ENCODE results near the gene RGS2. TPM values are rescaled to one million over a fixed set of nuclear protein-coding genes. Genes with fewer than 3 reads are reported as not detected.
A peak's percentile ranks its signal among the peaks of the same experiment; 100 is the strongest.

The RGS2 gene
- total RNA-seq (2014; rRNA removed; shearing (Covaris generic)) = 7.1 TPM in 2 replicates

- Histone ChIP-seq H3K27me3 (no peaks in the 10 kb centered on the region), H3K27ac (peak within 1 kb of the TSS; percentile 70), H3K9me3 (replicated peaks) (no peaks in the 10 kb centered on the region), H3K36me3 (no peaks in the 10 kb centered on the region), H3K4me1 (no peaks in the 10 kb centered on the region), H3K4me3 (peak within 1 kb of the TSS; percentile 65)
- DNase-seq = peak; percentile 85 to 88
These were observed at the start of gene RGS2 for GRCh38 chr1:192808518-192809306. Gene RGS2, plus strand, starts transcription at chr1:192809039. Its CDS starts 33 bp downstream, at chr1:192809072.

- H3K27ac ChIP-seq = no peak overlapping the region
- H3K4me3 ChIP-seq = no peak overlapping the region
- H3K27me3 ChIP-seq = no peaks in the 10 kb centered on the region
- no peaks in the 10 kb centered on the region for H3K9me3 ChIP-seq (replicated peaks)
- no peaks in the 10 kb centered on the region for H3K4me1 ChIP-seq
- no peak for DNase-seq
- no peaks in the 10 kb centered on the region for H3K36me3 ChIP-seq
These were observed 49.7 kb upstream of the RGS2 start for GRCh38 chr1:192759104-192759503.

GRCh38 chr1:192762265-192762664 lies 46.6 kb upstream of the RGS2 start:
- no peak overlapping the region for H3K4me3 ChIP-seq
- no peak overlapping the region for H3K27ac ChIP-seq
- H3K9me3 ChIP-seq (replicated peaks) = no peaks in the 10 kb centered on the region
- H3K4me1 ChIP-seq = no peaks in the 10 kb centered on the region
- no peak for DNase-seq
- no peaks in the 10 kb centered on the region for H3K27me3 ChIP-seq
- H3K36me3 ChIP-seq = no peaks in the 10 kb centered on the region

- no peaks in the 10 kb centered on the region for H3K27me3 ChIP-seq
- no peak overlapping the region for H3K4me3 ChIP-seq
- no peak overlapping the region for H3K27ac ChIP-seq
- no peaks in the 10 kb centered on the region for H3K4me1 ChIP-seq
- no peaks in the 10 kb centered on the region for H3K9me3 ChIP-seq (replicated peaks)
- no peak for DNase-seq
- H3K36me3 ChIP-seq = no peaks in the 10 kb centered on the region
These were observed 45.6 kb upstream of the RGS2 start for GRCh38 chr1:192763243-192763642.

- Histone ChIP-seq H3K27me3 (no peaks in the 10 kb centered on the region), H3K27ac (no peak overlapping the region)
These were observed 45.1 kb upstream of the RGS2 start for GRCh38 chr1:192763756-192764155.

GRCh38 chr1:192764675-192765074 lies 44.2 kb upstream of the RGS2 start:
- no peaks in the 10 kb centered on the region for H3K4me1 ChIP-seq
- H3K9me3 ChIP-seq (replicated peaks) = no peaks in the 10 kb centered on the region
- H3K27ac ChIP-seq = no peak overlapping the region
- H3K4me3 ChIP-seq = no peak overlapping the region
- DNase-seq = no peak
- no peaks in the 10 kb centered on the region for H3K36me3 ChIP-seq
- H3K27me3 ChIP-seq = no peaks in the 10 kb centered on the region

More at GRCh38 chr1:192763756-192764155, 45.1 kb upstream of the RGS2 start:
- no peaks in the 10 kb centered on the region for H3K36me3 ChIP-seq
- no peaks in the 10 kb centered on the region for H3K9me3 ChIP-seq (replicated peaks)
- DNase-seq = no peak
- no peak overlapping the region for H3K4me3 ChIP-seq
- H3K4me1 ChIP-seq = no peaks in the 10 kb centered on the region

GRCh38 chr1:192766009-192766625 lies 42.7 kb upstream of the RGS2 start:
- no peak for DNase-seq
- no peaks in the 10 kb centered on the region for H3K9me3 ChIP-seq (replicated peaks)
- H3K27me3 ChIP-seq = no peaks in the 10 kb centered on the region
- no peaks in the 10 kb centered on the region for H3K4me1 ChIP-seq
- H3K27ac ChIP-seq = no peak overlapping the region
- H3K4me3 ChIP-seq = no peak overlapping the region
- H3K36me3 ChIP-seq = no peaks in the 10 kb centered on the region

- H3K36me3 ChIP-seq = no peaks in the 10 kb centered on the region
- no peaks in the 10 kb centered on the region for H3K9me3 ChIP-seq (replicated peaks)
- H3K4me1 ChIP-seq = no peaks in the 10 kb centered on the region
- no peak for DNase-seq
- no peak overlapping the region for H3K4me3 ChIP-seq
- H3K27ac ChIP-seq = no peak overlapping the region
- H3K27me3 ChIP-seq = no peaks in the 10 kb centered on the region
These were observed 42.0 kb upstream of the RGS2 start for GRCh38 chr1:192766876-192767275.

GRCh38 chr1:192767798-192768197 lies 41.0 kb upstream of the RGS2 start:
- Histone ChIP-seq H3K4me3 (no peak overlapping the region), H3K36me3 (no peaks in the 10 kb centered on the region), H3K9me3 (replicated peaks) (no peaks in the 10 kb centered on the region), H3K27ac (no peak overlapping the region), H3K27me3 (no peaks in the 10 kb centered on the region), H3K4me1 (no peaks in the 10 kb centered on the region)
- DNase-seq = no peak

- Histone ChIP-seq H3K27me3 (no peaks in the 10 kb centered on the region), H3K4me1 (no peaks in the 10 kb centered on the region), H3K4me3 (no peak overlapping the region), H3K9me3 (replicated peaks) (no peaks in the 10 kb centered on the region), H3K27ac (no peak overlapping the region), H3K36me3 (no peaks in the 10 kb centered on the region)
- DNase-seq = no peak
These were observed 40.4 kb upstream of the RGS2 start for GRCh38 chr1:192768463-192768862.

GRCh38 chr1:192771341-192771740 lies 37.5 kb upstream of the RGS2 start:
- Histone ChIP-seq H3K9me3 (replicated peaks) (no peaks in the 10 kb centered on the region), H3K4me3 (no peak overlapping the region), H3K27me3 (no peaks in the 10 kb centered on the region), H3K36me3 (no peaks in the 10 kb centered on the region), H3K27ac (no peak overlapping the region), H3K4me1 (no peaks in the 10 kb centered on the region)
- DNase-seq = no peak

- H3K4me1 ChIP-seq = no peaks in the 10 kb centered on the region
- H3K27me3 ChIP-seq = no peaks in the 10 kb centered on the region
- DNase-seq = no peak
- no peaks in the 10 kb centered on the region for H3K9me3 ChIP-seq (replicated peaks)
- H3K4me3 ChIP-seq = no peak overlapping the region
- no peak overlapping the region for H3K27ac ChIP-seq
- H3K36me3 ChIP-seq = no peaks in the 10 kb centered on the region
These were observed 33.2 kb upstream of the RGS2 start for GRCh38 chr1:192775631-192776030.

GRCh38 chr1:192776206-192776605 lies 32.6 kb upstream of the RGS2 start:
- Histone ChIP-seq H3K4me1 (no peaks in the 10 kb centered on the region), H3K9me3 (replicated peaks) (no peaks in the 10 kb centered on the region), H3K27me3 (no peaks in the 10 kb centered on the region), H3K27ac (no peak overlapping the region), H3K4me3 (no peak overlapping the region), H3K36me3 (no peaks in the 10 kb centered on the region)
- DNase-seq = no peak

- Histone ChIP-seq H3K27ac (no peak overlapping the region), H3K4me1 (no peaks in the 10 kb centered on the region), H3K9me3 (replicated peaks) (no peaks in the 10 kb centered on the region), H3K4me3 (no peak overlapping the region), H3K27me3 (no peaks in the 10 kb centered on the region), H3K36me3 (no peaks in the 10 kb centered on the region)
- no peak for DNase-seq
These were observed 31.8 kb upstream of the RGS2 start for GRCh38 chr1:192776998-192777397.

- DNase-seq = no peak
These were observed 25.0 kb upstream of the RGS2 start for GRCh38 chr1:192783791-192784190.

GRCh38 chr1:192784397-192784796 lies 24.4 kb upstream of the RGS2 start:
- no peak for DNase-seq
- Histone ChIP-seq H3K36me3 (no peaks in the 10 kb centered on the region), H3K27ac (no peak overlapping the region), H3K27me3 (no peaks in the 10 kb centered on the region), H3K4me1 (no peaks in the 10 kb centered on the region), H3K4me3 (no peak overlapping the region), H3K9me3 (replicated peaks) (no peaks in the 10 kb centered on the region)

More at GRCh38 chr1:192783791-192784190, 25.0 kb upstream of the RGS2 start:
- Histone ChIP-seq H3K36me3 (no peaks in the 10 kb centered on the region), H3K9me3 (replicated peaks) (no peaks in the 10 kb centered on the region), H3K27ac (no peak overlapping the region), H3K27me3 (no peaks in the 10 kb centered on the region), H3K4me3 (no peak overlapping the region), H3K4me1 (no peaks in the 10 kb centered on the region)

Measured in SJCRH30 (cell line).